Astrocyte (in vitro differentiated cells and primary cell): ENCODE results near the gene ARHGAP26.

Experiments used
- CTCF ChIP-seq: IDR thresholded peaks from 2 replicates; pipeline ENCODE4 v1.5.1; 2011; ENCODE audit warnings: low read depth, mild to moderate bottlenecking, inconsistent platforms, low read length, moderate library complexity; ENCODE audit not compliant: insufficient read depth
- EZH2 ChIP-seq: IDR thresholded peaks from 2 replicates; pipeline ENCODE4 v1.6.1; 2012; ENCODE audit warnings: mild to moderate bottlenecking, low read length, inconsistent platforms; ENCODE audit not compliant: insufficient read depth

- no peak for TF ChIP-seq EZH2
- TF ChIP-seq CTCF: no peak
These were observed 12.9 kb downstream of the ARHGAP26 start for GRCh38 chr5:142782976-142783530.
